RWPE2 (cell line): ENCODE results near the gene PTPRD.

Experiments
- ATAC-seq: fragments of 200-7000 bp; cut with Tn5 transposase; 3 replicates; pipeline ENCODE4 v1.9.1; 2021; ENCODE audit warnings: low read depth
- DNase-seq: peaks from one replicate; pipeline ENCODE4 v3.0.0-alpha.2; 2020; ENCODE audit warnings: low spot score
- H3K27ac ChIP-seq: fragments of 450-650 bp; 2 replicates; pipeline ENCODE4 v1.5.1; 2017; ENCODE audit warnings: mild to moderate bottlenecking; ENCODE audit not compliant: poor library complexity, severe bottlenecking
- H3K27me3 ChIP-seq: fragments of 250-450 bp; sonication (Bioruptor Pico); 2 replicates; pipeline ENCODE4 v1.5.1; 2021; ENCODE audit warnings: mild to moderate bottlenecking, moderate library complexity; ENCODE audit not compliant: insufficient read depth, poor library complexity, severe bottlenecking
- H3K36me3 ChIP-seq: fragments of 250-450 bp; sonication (Bioruptor Pico); 2 replicates; pipeline ENCODE4 v1.5.1; 2020; ENCODE audit warnings: low read depth, mild to moderate bottlenecking, moderate library complexity
- H3K4me1 ChIP-seq: fragments of 250-450 bp; sonication (Bioruptor Pico); 2 replicates; pipeline ENCODE4 v1.5.1; 2021; ENCODE audit warnings: mild to moderate bottlenecking, moderate library complexity; ENCODE audit not compliant: insufficient read depth, poor library complexity, severe bottlenecking
- H3K4me3 ChIP-seq: fragments of 250-450 bp; sonication (Bioruptor Pico); 2 replicates; pipeline ENCODE4 v1.5.1; 2021; ENCODE audit warnings: mild to moderate bottlenecking, moderate library complexity; ENCODE audit not compliant: severe bottlenecking
- H3K9me3 ChIP-seq: fragments of 250-450 bp; sonication (Bioruptor Pico); 2 replicates; pipeline ENCODE4 v1.5.1; 2021; ENCODE audit warnings: mild to moderate bottlenecking, moderate library complexity; ENCODE audit not compliant: severe bottlenecking
- TF ChIP-seq, protein P1 (sequence below): fragments of 450-650 bp; IDR thresholded peaks from one replicate; pipeline ENCODE4 v1.5.1; 2017; ENCODE audit warnings: mild to moderate bottlenecking, moderate library complexity; ENCODE audit not compliant: poor library complexity, severe bottlenecking

The PTPRD gene

GRCh38 chr9:8329561-8330283 lies 2283.1 kb downstream of the PTPRD start:
- Histone ChIP-seq H3K4me3 (no peak overlapping the region), H3K27me3 (no peaks in the 10 kb centered on the region), H3K36me3 (no peaks in the 10 kb centered on the region), H3K27ac (no peak overlapping the region), H3K4me1 (no peaks in the 10 kb centered on the region), H3K9me3 (no peaks in the 10 kb centered on the region)
- DNase-seq (no peak), ATAC-seq (no peak)
- TF ChIP-seq, protein P1, sequence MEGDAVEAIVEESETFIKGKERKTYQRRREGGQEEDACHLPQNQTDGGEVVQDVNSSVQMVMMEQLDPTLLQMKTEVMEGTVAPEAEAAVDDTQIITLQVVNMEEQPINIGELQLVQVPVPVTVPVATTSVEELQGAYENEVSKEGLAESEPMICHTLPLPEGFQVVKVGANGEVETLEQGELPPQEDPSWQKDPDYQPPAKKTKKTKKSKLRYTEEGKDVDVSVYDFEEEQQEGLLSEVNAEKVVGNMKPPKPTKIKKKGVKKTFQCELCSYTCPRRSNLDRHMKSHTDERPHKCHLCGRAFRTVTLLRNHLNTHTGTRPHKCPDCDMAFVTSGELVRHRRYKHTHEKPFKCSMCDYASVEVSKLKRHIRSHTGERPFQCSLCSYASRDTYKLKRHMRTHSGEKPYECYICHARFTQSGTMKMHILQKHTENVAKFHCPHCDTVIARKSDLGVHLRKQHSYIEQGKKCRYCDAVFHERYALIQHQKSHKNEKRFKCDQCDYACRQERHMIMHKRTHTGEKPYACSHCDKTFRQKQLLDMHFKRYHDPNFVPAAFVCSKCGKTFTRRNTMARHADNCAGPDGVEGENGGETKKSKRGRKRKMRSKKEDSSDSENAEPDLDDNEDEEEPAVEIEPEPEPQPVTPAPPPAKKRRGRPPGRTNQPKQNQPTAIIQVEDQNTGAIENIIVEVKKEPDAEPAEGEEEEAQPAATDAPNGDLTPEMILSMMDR, result no peak

GRCh38 chr9:8315211-8315610 lies 2297.6 kb downstream of the PTPRD start:
- no peak for ATAC-seq
- H3K9me3 ChIP-seq, result no peaks in the 10 kb centered on the region
- H3K36me3 ChIP-seq, result no peaks in the 10 kb centered on the region
- no peaks in the 10 kb centered on the region for H3K4me1 ChIP-seq
- no peak overlapping the region for H3K27ac ChIP-seq
- H3K27me3 ChIP-seq, result peaks cover 3% of the 10 kb centered on the region
- DNase-seq, result no peak
- H3K4me3 ChIP-seq, result no peak overlapping the region
- TF ChIP-seq, protein P1, result no peak

DNA sequence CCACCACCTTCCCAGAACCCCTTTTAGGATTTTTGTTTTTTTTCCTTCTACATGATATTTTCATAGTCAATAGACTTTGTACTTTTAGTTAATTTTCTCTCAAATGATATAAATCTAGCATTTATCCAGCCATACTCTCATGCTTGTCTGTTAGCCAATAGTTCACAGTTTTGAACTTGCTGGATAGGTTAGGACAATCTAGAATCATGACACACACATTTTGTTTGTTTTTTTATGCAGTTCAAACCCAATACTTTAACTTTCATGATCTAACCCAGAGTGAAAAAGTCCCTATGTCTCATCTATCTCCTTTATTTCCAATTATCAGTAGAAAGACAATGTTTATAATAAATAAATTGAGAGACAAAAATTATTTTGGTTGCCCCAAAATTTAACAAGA lies 2303.5 kb downstream of the PTPRD start:
- DNase-seq, result no peak
- H3K27ac ChIP-seq, result no peak overlapping the region
- H3K36me3 ChIP-seq, result no peaks in the 10 kb centered on the region
- H3K9me3 ChIP-seq, result no peaks in the 10 kb centered on the region
- no peak for ATAC-seq
- H3K4me1 ChIP-seq, result no peaks in the 10 kb centered on the region
- no peaks in the 10 kb centered on the region for H3K27me3 ChIP-seq
- TF ChIP-seq, protein P1, result no peak
- H3K4me3 ChIP-seq, result no peak overlapping the region

- Histone ChIP-seq H3K4me1 (no peaks in the 10 kb centered on the region), H3K4me3 (no peak overlapping the region), H3K9me3 (no peaks in the 10 kb centered on the region), H3K36me3 (no peaks in the 10 kb centered on the region), H3K27ac (no peak overlapping the region), H3K27me3 (no peaks in the 10 kb centered on the region)
- TF ChIP-seq, protein P1, result no peak
- DNase-seq (no peak), ATAC-seq (no peak)
Observed at GRCh38 chr9:8304720-8305119, 2308.1 kb downstream of the PTPRD start.

DNA sequence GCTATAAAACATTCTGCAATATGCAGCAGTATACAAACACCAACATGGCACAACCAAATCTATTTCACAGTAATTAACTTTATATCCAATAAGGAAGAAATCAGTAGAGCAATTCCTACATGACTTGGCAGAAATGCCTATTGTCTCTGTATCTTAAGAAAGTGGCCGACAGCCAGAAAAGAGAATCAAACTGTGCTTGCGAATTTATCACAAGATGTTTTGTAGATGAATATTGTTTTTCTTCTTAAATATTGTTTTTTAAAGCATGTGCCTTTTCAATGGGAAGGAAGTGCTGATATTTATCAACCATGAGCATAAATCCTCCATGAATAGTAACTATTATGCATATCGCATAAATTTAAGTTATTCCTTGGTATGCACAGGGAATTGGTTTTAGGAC lies 2311.5 kb downstream of the PTPRD start:
- Histone ChIP-seq H3K27me3 (no peaks in the 10 kb centered on the region), H3K9me3 (no peaks in the 10 kb centered on the region), H3K36me3 (no peaks in the 10 kb centered on the region), H3K4me1 (no peaks in the 10 kb centered on the region), H3K4me3 (no peak overlapping the region), H3K27ac (no peak overlapping the region)
- no peak for ATAC-seq
- no peak for DNase-seq
- TF ChIP-seq, protein P1, result no peak
